GM12878 (cell line): Measurements from ENCODE around the gene FHIP1A. TPM values are rescaled to one million over a fixed set of nuclear protein-coding genes. Genes with fewer than 3 reads are reported as not detected.

ENCODE experiments used
- ATAC-seq: fragments of 200-7000 bp; cut with Tn5 transposase; 3 replicates; pipeline ENCODE4 v1.9.1; 2020; ENCODE audit warnings: mild to moderate bottlenecking, moderate library complexity
- BruUV-seq: library from RNA; stranded (reverse); fragments of 400-500 nt; replicated peaks from 2 replicates; lab custom pipeline; 2021; lab: Mats Ljungman, UMichigan
- CTCF ChIA-PET: fragments of 300-600 bp; sonication (Branson Sonifier 250); formaldehyde crosslinking; extraction: SDS; loops from one replicate; lab custom pipeline; 2021; ENCODE audit warnings: inconsistent platforms; lab: Yijun Ruan, JAX
- POLR2A ChIA-PET: fragments of 350-600 bp; formaldehyde crosslinking; extraction: SDS; loops from one replicate; lab custom pipeline; 2021; ENCODE audit warnings: inconsistent platforms; lab: Charles Lee
- RAD21 ChIA-PET: fragments of 300-600 bp; sonication (Branson Sonifier 250); formaldehyde crosslinking; loops from one replicate; lab custom pipeline; 2023; ENCODE audit warnings: antibody characterized with exemption; ENCODE audit not compliant: unreplicated experiment; lab: Charles Lee
- SMC1A ChIA-PET: fragments of 300-600 bp; sonication (Branson Sonifier 250); formaldehyde crosslinking; loops from one replicate; lab custom pipeline; 2023; ENCODE audit not compliant: unreplicated experiment, uncharacterized antibody; lab: Charles Lee
- DNase-seq: peaks from one replicate; pipeline ENCODE4 v3.0.0-alpha.2; 2011; ENCODE audit warnings: low read depth, low spot score
- FAIRE-seq: peaks from 3 replicates; lab custom pipeline; 2011; peaks lifted over from hg19 to GRCh38; lab: Jason Lieb, UNC
- H2AFZ ChIP-seq: 2 replicates; pipeline ENCODE4 v1.6.0; 2011; ENCODE audit warnings: low read depth, low read length, control low read depth; ENCODE audit not compliant: control insufficient read depth
- H3K27ac ChIP-seq: 2 replicates; pipeline ENCODE4 v1.5.1; 2011; ENCODE audit warnings: control low read depth; ENCODE audit not compliant: control insufficient read depth, insufficient read depth
- H3K27me3 ChIP-seq, 2 experiments: replicated peaks in 1 of 2; 2 replicates each; pipeline versions ENCODE4 v1.6.0 to v1.6.1; 2011; ENCODE audit warnings: low read length in 1 of 2; ENCODE audit not compliant: control insufficient read depth in 2 of 2, insufficient read depth in 2 of 2
- H3K36me3 ChIP-seq, 2 experiments: 2 replicates each; pipeline ENCODE4 v1.5.1; 2011; ENCODE audit warnings: low read length in 1 of 2; ENCODE audit not compliant: control insufficient read depth in 2 of 2, insufficient read depth in 2 of 2
- H3K4me1 ChIP-seq: 2 replicates; pipeline ENCODE4 v1.6.1; 2011; ENCODE audit warnings: mild to moderate bottlenecking, low read length, moderate library complexity, mixed read lengths; ENCODE audit not compliant: control insufficient read depth, insufficient read depth
- H3K4me2 ChIP-seq: 2 replicates; pipeline ENCODE4 v1.6.0; 2011; ENCODE audit warnings: control low read depth; ENCODE audit not compliant: control insufficient read depth, insufficient read depth
- H3K4me3 ChIP-seq: fragments of 200-600 bp; sonication (generic); 2 replicates; pipeline ENCODE4 v1.5.1; 2016
- H3K79me2 ChIP-seq: 2 replicates; pipeline ENCODE4 v1.6.0; 2011; ENCODE audit warnings: low read length; ENCODE audit not compliant: control insufficient read depth, insufficient read depth
- H3K9ac ChIP-seq: 2 replicates; pipeline ENCODE4 v1.8.0; 2011; ENCODE audit warnings: low read length, control low read depth, mixed read lengths; ENCODE audit not compliant: control insufficient read depth, insufficient read depth
- H3K9me3 ChIP-seq: replicated peaks from 3 replicates; pipeline ENCODE4 v1.5.1; 2011; ENCODE audit warnings: mild to moderate bottlenecking, low read length; ENCODE audit not compliant: control insufficient read depth, insufficient read depth
- H4K20me1 ChIP-seq: 2 replicates; pipeline ENCODE4 v1.6.0; 2011; ENCODE audit not compliant: control insufficient read depth, insufficient read depth
- ASH2L ChIP-seq: fragments of 300-600, 200-600 bp; sonication (generic); IDR thresholded peaks from 2 replicates; pipeline ENCODE4 v1.6.1; 2017; ENCODE audit warnings: low read depth, mild to moderate bottlenecking, borderline replicate concordance
- BCL11A ChIP-seq: IDR thresholded peaks from 2 replicates; pipeline ENCODE4 v1.6.1; 2011; ENCODE audit warnings: low read depth, low read length
- CBX5 ChIP-seq: sonication (generic); IDR thresholded peaks from 2 replicates; pipeline ENCODE4 v1.6.1; 2016; ENCODE audit warnings: low read depth, moderate library complexity, mild to moderate bottlenecking, inconsistent platforms
- ELK1 ChIP-seq: IDR thresholded peaks from 2 replicates; pipeline ENCODE4 v1.6.1; 2012; ENCODE audit warnings: low read depth, low read length, improper control_type of control experiment
- HCFC1 ChIP-seq: fragments of 150-350 bp; IDR thresholded peaks from 2 replicates; pipeline ENCODE4 v1.6.1; 2014; ENCODE audit warnings: low read length
- MTA2 ChIP-seq: fragments of 450-650 bp; IDR thresholded peaks from 2 replicates; pipeline ENCODE4 v1.6.1; 2016; ENCODE audit warnings: low read depth, mild to moderate bottlenecking, moderate library complexity
- RCOR1 ChIP-seq: conservative IDR thresholded peaks from 2 replicates; pipeline ENCODE4 v1.6.1; 2012; ENCODE audit warnings: low read depth, low read length, improper control_type of control experiment
- SIX5 ChIP-seq: IDR thresholded peaks from 2 replicates; pipeline ENCODE4 v1.6.1; 2011; ENCODE audit warnings: mild to moderate bottlenecking, low read depth, low read length, moderate library complexity; ENCODE audit not compliant: severe bottlenecking
- SREBF1 ChIP-seq: IDR thresholded peaks from 2 replicates; pipeline ENCODE4 v1.6.1; 2012; ENCODE audit warnings: mild to moderate bottlenecking, low read length
- YY1 ChIP-seq: IDR thresholded peaks from 2 replicates; pipeline ENCODE4 v1.6.1; 2011; ENCODE audit warnings: low read depth, mild to moderate bottlenecking, low read length
- WGBS: methylation state at CpG from one replicate; pipeline ENCODE4 v1.1.6; 2016; ENCODE audit warnings: low lambda C conversion rate; ENCODE audit not compliant: insufficient replicate concordance, insufficient coverage; ENCODE audit errors: missing lambda C conversion rate; 5-methylcytosine and 5-hydroxymethylcytosine counted together
- in situ Hi-C: fragments of 300-500 bp; cut with MboI; formaldehyde crosslinking; loops from 9 replicates; pipeline ENCODE4 v1.14.3; 2018; ENCODE audit warnings: mixed read lengths
- intact Hi-C: fragments of 100-400 bp; cut with micrococcal nuclease; formaldehyde crosslinking; loops from one replicate; pipeline ENCODE4 v1.14.2; 2022; ENCODE audit not compliant: unreplicated experiment
- polyA plus RNA-seq, 11 experiments: library from polyadenylated mRNA; depleted of rRNA in 4 of 11; unstranded in 6 of 11; stranded (reverse) in 5 of 11; fragments of >200 nt; fragmentation: Nextera tagmentation in 4 of 11; fragmentation: Illumina TruSeq in 1 of 11; extraction: Ambion mirVana in 4 of 11; extraction: Trizol in 1 of 11; gene quantifications; 1 replicate in 1 of 11; 2 replicates in 10 of 11; pipeline versions ENCODE4 v1.2.1 to v1.2.3, GENCODE V29; 2011 to 2016; ENCODE audit warnings: inconsistent platforms in 2 of 11, missing spikeins in 2 of 11, low read depth in 1 of 11
- total RNA-seq, 4 experiments: library from RNA; depleted of rRNA in 3 of 4; stranded (reverse); fragments of >200 nt in 3 of 4; fragmentation: Illumina TruSeq in 1 of 4; extraction: Trizol in 1 of 4; gene quantifications; 2 replicates each; pipeline versions ENCODE4 v1.2.1 to v1.2.3, GENCODE V29; 2013 to 2021
- TF ChIP-seq, protein P1 (sequence below): fragments of 150-350 bp; IDR thresholded peaks from 2 replicates; pipeline ENCODE4 v1.6.1; 2016; ENCODE audit warnings: low read depth, low read length
- TF ChIP-seq, protein P2 (sequence below): fragments of 450-650 bp; IDR thresholded peaks from 2 replicates; pipeline ENCODE4 v1.6.1; 2017; ENCODE audit warnings: mild to moderate bottlenecking, low read depth, inconsistent platforms; ENCODE audit not compliant: poor library complexity, severe bottlenecking
- TF ChIP-seq, protein P3 (sequence below): IDR thresholded peaks from 2 replicates; pipeline ENCODE4 v1.6.1; 2011; ENCODE audit warnings: low read depth, low read length, improper control_type of control experiment, borderline replicate concordance

The FHIP1A gene
- total and polyA plus RNA-seq, 10 of the 15 experiments (the other 5 are each of a cell fraction or from before 2014, with no cell fraction given): 0.02 to 5.5 (median 0.13) TPM; not detected in 1

DNA sequence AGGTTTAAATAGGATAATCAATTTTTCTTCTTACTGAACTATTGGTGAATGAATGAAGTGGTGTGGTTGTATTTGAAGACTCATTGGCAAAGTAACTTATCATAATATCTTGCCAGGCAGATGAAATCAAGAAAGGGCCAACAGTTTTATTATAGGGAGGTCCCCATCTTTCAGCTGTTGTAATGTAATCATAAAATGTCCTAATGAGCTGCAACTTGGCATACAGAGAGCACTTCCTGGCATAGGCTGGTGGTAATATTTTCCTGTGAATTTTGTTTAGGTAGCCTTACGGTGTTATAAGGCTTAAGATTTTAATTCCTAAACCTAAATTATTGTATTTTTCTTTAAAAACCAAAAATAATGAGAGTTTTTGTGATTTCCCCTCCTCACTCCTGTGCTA, 17.5 kb downstream of the FHIP1A start:
- Histone ChIP-seq H3K9me3 (no peaks in the 10 kb centered on the region), H3K4me2 (no peak overlapping the region), H4K20me1 (no peaks in the 10 kb centered on the region), H3K36me3 (no peaks in the 10 kb centered on the region), H3K4me1 (no peaks in the 10 kb centered on the region), H3K9ac (no peak overlapping the region), H3K79me2 (no peaks in the 10 kb centered on the region), H3K27me3 (no peaks in the 10 kb centered on the region; a peak in 1 of 4 replicates), H3K4me3 (no peak overlapping the region), H3K27ac (no peak overlapping the region), H2AFZ (no peak overlapping the region)
- RAD21 ChIA-PET: interaction anchor here (0.7 kb wide), 1 partner anchor 11 kb away, joined by 3 read pairs; no protein-coding TSS in a partner anchor
- CTCF ChIA-PET: interaction anchor here (0.7 kb wide), 1 partner anchor 178 kb away, joined by 3 read pairs; no protein-coding TSS in a partner anchor
- in situ Hi-C loops (no loop called here), intact Hi-C loops (no loop called here)
- WGBS: 0% methylated on average over 1 of the region's 1 CpG
- DNase-seq (no peak), ATAC-seq (no peak), FAIRE-seq (no peak)
- TF ChIP-seq CBX5: no peak
- TF ChIP-seq BCL11A: no peak
- TF ChIP-seq RCOR1: no peak
- TF ChIP-seq, protein P1, sequence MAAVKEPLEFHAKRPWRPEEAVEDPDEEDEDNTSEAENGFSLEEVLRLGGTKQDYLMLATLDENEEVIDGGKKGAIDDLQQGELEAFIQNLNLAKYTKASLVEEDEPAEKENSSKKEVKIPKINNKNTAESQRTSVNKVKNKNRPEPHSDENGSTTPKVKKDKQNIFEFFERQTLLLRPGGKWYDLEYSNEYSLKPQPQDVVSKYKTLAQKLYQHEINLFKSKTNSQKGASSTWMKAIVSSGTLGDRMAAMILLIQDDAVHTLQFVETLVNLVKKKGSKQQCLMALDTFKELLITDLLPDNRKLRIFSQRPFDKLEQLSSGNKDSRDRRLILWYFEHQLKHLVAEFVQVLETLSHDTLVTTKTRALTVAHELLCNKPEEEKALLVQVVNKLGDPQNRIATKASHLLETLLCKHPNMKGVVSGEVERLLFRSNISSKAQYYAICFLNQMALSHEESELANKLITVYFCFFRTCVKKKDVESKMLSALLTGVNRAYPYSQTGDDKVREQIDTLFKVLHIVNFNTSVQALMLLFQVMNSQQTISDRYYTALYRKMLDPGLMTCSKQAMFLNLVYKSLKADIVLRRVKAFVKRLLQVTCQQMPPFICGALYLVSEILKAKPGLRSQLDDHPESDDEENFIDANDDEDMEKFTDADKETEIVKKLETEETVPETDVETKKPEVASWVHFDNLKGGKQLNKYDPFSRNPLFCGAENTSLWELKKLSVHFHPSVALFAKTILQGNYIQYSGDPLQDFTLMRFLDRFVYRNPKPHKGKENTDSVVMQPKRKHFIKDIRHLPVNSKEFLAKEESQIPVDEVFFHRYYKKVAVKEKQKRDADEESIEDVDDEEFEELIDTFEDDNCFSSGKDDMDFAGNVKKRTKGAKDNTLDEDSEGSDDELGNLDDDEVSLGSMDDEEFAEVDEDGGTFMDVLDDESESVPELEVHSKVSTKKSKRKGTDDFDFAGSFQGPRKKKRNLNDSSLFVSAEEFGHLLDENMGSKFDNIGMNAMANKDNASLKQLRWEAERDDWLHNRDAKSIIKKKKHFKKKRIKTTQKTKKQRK: no peak
- TF ChIP-seq ELK1: no peak
- TF ChIP-seq, protein P2, sequence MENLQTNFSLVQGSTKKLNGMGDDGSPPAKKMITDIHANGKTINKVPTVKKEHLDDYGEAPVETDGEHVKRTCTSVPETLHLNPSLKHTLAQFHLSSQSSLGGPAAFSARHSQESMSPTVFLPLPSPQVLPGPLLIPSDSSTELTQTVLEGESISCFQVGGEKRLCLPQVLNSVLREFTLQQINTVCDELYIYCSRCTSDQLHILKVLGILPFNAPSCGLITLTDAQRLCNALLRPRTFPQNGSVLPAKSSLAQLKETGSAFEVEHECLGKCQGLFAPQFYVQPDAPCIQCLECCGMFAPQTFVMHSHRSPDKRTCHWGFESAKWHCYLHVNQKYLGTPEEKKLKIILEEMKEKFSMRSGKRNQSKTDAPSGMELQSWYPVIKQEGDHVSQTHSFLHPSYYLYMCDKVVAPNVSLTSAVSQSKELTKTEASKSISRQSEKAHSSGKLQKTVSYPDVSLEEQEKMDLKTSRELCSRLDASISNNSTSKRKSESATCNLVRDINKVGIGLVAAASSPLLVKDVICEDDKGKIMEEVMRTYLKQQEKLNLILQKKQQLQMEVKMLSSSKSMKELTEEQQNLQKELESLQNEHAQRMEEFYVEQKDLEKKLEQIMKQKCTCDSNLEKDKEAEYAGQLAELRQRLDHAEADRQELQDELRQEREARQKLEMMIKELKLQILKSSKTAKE: no peak
- TF ChIP-seq HCFC1: no peak
- no peak for TF ChIP-seq YY1
- no peak for TF ChIP-seq SIX5
- no peak for TF ChIP-seq ASH2L
- TF ChIP-seq, protein P3, sequence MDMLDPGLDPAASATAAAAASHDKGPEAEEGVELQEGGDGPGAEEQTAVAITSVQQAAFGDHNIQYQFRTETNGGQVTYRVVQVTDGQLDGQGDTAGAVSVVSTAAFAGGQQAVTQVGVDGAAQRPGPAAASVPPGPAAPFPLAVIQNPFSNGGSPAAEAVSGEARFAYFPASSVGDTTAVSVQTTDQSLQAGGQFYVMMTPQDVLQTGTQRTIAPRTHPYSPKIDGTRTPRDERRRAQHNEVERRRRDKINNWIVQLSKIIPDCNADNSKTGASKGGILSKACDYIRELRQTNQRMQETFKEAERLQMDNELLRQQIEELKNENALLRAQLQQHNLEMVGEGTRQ: no peak
- no peak for TF ChIP-seq MTA2
- TF ChIP-seq SREBF1: no peak
- no TSS peak for BruUV-seq
- SMC1A ChIA-PET: interaction anchor here (1.9 kb wide), 1 partner anchor 17 kb away, joined by 6 read pairs; no protein-coding TSS in a partner anchor
- POLR2A ChIA-PET: no interaction called here
